K562 (cell line): ENCODE results near the gene ABHD5. TPM values are rescaled to one million over a fixed set of nuclear protein-coding genes. Genes with fewer than 3 reads are reported as not detected.

Source experiments
- BRF1 ChIP-seq: IDR thresholded peaks from 3 replicates; pipeline ENCODE4 v1.6.1; 2011; ENCODE audit warnings: borderline replicate concordance, mild to moderate bottlenecking; ENCODE audit not compliant: insufficient read length; ENCODE audit errors: extremely low read depth
- CEBPZ ChIP-seq: fragments of 150-350 bp; IDR thresholded peaks from 2 replicates; pipeline ENCODE4 v1.6.1; 2014; ENCODE audit warnings: low read depth, mild to moderate bottlenecking, low read length, borderline replicate concordance
- EGR1 ChIP-seq: fragments of 450-650 bp; conservative IDR thresholded peaks from 2 replicates; pipeline ENCODE4 v1.6.1; 2017; ENCODE audit warnings: mild to moderate bottlenecking
- ELF1 ChIP-seq: fragments of 200-800 bp; sonication (Bioruptor generic); IDR thresholded peaks from 2 replicates; pipeline ENCODE4 v1.6.1; 2016; ENCODE audit warnings: missing genetic modification characterization, missing compliant biosample characterization
- ELF4 ChIP-seq: fragments of 450-650 bp; formaldehyde crosslinking; IDR thresholded peaks from 2 replicates; pipeline ENCODE4 v1.4.0; 2022; ENCODE audit warnings: missing genetic modification characterization
- EP300 ChIP-seq: IDR thresholded peaks from 2 replicates; pipeline ENCODE4 v1.6.1; 2012; ENCODE audit warnings: low read length, improper control_type of control experiment
- ESRRB ChIP-seq: fragments of 250-450 bp; sonication (Bioruptor Pico); IDR thresholded peaks from 2 replicates; pipeline ENCODE4 v1.5.0; 2020; ENCODE audit warnings: mild to moderate bottlenecking, moderate library complexity, borderline replicate concordance
- GABPA ChIP-seq: fragments of 200-800 bp; sonication (Bioruptor generic); conservative IDR thresholded peaks from 2 replicates; pipeline ENCODE4 v1.6.1; 2016; ENCODE audit warnings: low read depth, missing genetic modification characterization, missing compliant biosample characterization
- HMGN3 ChIP-seq: IDR thresholded peaks from 2 replicates; pipeline ENCODE4 v1.6.1; 2011; ENCODE audit warnings: borderline replicate concordance, low read depth, mild to moderate bottlenecking, mixed read lengths, low read length; ENCODE audit not compliant: insufficient read length; ENCODE audit errors: extremely low read depth
- PRPF4 ChIP-seq: fragments of 200-400 bp; formaldehyde crosslinking; IDR thresholded peaks from one replicate; pipeline ENCODE4 v1.6.1; 2017; ENCODE audit warnings: low read length, low read depth, mild to moderate bottlenecking; ENCODE audit not compliant: insufficient read depth, poor library complexity, severe bottlenecking
- SRSF7 ChIP-seq: fragments of 200-400 bp; formaldehyde crosslinking; optimal IDR thresholded peaks from 2 replicates; pipeline ENCODE3; 2017; ENCODE audit warnings: mild to moderate bottlenecking, low read depth, low read length
- STAT5A ChIP-seq: IDR thresholded peaks from 2 replicates; pipeline ENCODE4 v1.6.1; 2012; ENCODE audit warnings: low read length, inconsistent platforms, borderline replicate concordance
- TFAP4 ChIP-seq: sonication (generic); formaldehyde crosslinking; IDR thresholded peaks from 2 replicates; pipeline ENCODE4 v1.8.0; 2022; ENCODE audit warnings: missing genetic modification reagents, mild to moderate bottlenecking, moderate library complexity, borderline replicate concordance
- THRAP3 ChIP-seq: fragments of 450-650 bp; IDR thresholded peaks from 2 replicates; pipeline ENCODE4 v1.6.1; 2016; ENCODE audit warnings: mild to moderate bottlenecking, inconsistent platforms, borderline replicate concordance
- ZNF3 ChIP-seq: fragments of 250-450 bp; sonication (Bioruptor Pico); IDR thresholded peaks from 2 replicates; pipeline ENCODE4 v1.5.0; 2021; ENCODE audit warnings: mild to moderate bottlenecking, moderate library complexity
- ZNF79 ChIP-seq: fragments of 250-450 bp; sonication (Bioruptor Pico); IDR thresholded peaks from 2 replicates; pipeline ENCODE4 v1.4.0; 2020; ENCODE audit warnings: low read depth, mild to moderate bottlenecking, moderate library complexity
- polyA plus RNA-seq, 8 experiments: library from polyadenylated mRNA; depleted of rRNA in 4 of 8; stranded (reverse) in 5 of 8; unstranded in 3 of 8; fragments of >200 nt; fragmentation: Nextera tagmentation in 2 of 8; fragmentation: Illumina TruSeq in 1 of 8; extraction: Ambion mirVana in 2 of 8; extraction: Trizol in 1 of 8; gene quantifications; 2 replicates each; pipeline versions ENCODE4 v1.2.1 to v1.2.3, GENCODE V29; 2011 to 2014; ENCODE audit warnings: inconsistent platforms in 1 of 8, missing spikeins in 1 of 8
- total RNA-seq, 7 experiments: library from RNA; depleted of rRNA in 6 of 7; stranded (reverse); fragments of >200 nt in 6 of 7; fragmentation: Illumina TruSeq in 2 of 7; extraction: Trizol in 2 of 7; gene quantifications; 2 replicates each; pipeline versions ENCODE4 v1.2.1 to v1.2.3, GENCODE V29; 2011 to 2021; ENCODE audit warnings: low replicate concordance in 1 of 7
- TF ChIP-seq, protein P1 (sequence below): IDR thresholded peaks from 2 replicates; pipeline ENCODE4 v1.6.1; 2012; ENCODE audit warnings: low read depth, low read length, improper control_type of control experiment, borderline replicate concordance
- TF ChIP-seq, protein P2 (sequence below): sonication (generic); formaldehyde crosslinking; IDR thresholded peaks from 2 replicates; pipeline ENCODE4 v1.8.1; 2023; ENCODE audit warnings: mild to moderate bottlenecking, missing genetic modification reagents

Gene ABHD5
- total and polyA plus RNA-seq, 9 of the 15 experiments (the other 6 are each of a cell fraction or from before 2014, with no cell fraction given) = 27.8 to 61.7 (median 39.9) TPM

- peak; percentile 95 for TF ChIP-seq TFAP4 (CRISPR knock-in tag)
- TF ChIP-seq ZNF3 (CRISPR knock-in tag) = no peak
- TF ChIP-seq BRF1 = no peak
- no peak for TF ChIP-seq PRPF4
- no peak for TF ChIP-seq SRSF7
- TF ChIP-seq, protein P1, sequence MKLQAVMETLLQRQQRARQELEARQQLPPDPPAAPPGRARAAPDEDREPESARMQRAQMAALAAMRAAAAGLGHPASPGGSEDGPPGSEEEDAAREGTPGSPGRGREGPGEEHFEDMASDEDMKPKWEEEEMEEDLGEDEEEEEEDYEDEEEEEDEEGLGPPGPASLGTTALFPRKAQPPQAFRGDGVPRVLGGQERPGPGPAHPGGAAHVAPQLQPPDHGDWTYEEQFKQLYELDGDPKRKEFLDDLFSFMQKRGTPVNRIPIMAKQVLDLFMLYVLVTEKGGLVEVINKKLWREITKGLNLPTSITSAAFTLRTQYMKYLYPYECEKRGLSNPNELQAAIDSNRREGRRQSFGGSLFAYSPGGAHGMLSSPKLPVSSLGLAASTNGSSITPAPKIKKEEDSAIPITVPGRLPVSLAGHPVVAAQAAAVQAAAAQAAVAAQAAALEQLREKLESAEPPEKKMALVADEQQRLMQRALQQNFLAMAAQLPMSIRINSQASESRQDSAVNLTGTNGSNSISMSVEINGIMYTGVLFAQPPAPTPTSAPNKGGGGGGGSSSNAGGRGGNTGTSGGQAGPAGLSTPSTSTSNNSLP = 0 out of 2 replicates have a peak, but pooled peaks have one; percentile 26
- TF ChIP-seq ZNF79 (CRISPR knock-in tag) = no peak
- TF ChIP-seq THRAP3 = no peak
- TF ChIP-seq, protein P2, sequence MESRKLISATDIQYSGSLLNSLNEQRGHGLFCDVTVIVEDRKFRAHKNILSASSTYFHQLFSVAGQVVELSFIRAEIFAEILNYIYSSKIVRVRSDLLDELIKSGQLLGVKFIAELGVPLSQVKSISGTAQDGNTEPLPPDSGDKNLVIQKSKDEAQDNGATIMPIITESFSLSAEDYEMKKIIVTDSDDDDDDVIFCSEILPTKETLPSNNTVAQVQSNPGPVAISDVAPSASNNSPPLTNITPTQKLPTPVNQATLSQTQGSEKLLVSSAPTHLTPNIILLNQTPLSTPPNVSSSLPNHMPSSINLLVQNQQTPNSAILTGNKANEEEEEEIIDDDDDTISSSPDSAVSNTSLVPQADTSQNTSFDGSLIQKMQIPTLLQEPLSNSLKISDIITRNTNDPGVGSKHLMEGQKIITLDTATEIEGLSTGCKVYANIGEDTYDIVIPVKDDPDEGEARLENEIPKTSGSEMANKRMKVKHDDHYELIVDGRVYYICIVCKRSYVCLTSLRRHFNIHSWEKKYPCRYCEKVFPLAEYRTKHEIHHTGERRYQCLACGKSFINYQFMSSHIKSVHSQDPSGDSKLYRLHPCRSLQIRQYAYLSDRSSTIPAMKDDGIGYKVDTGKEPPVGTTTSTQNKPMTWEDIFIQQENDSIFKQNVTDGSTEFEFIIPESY (CRISPR knock-in tag) = 0 out of 2 replicates have a peak, but pooled peaks have one; percentile 59
- TF ChIP-seq GABPA (tag) = peak; percentile 88
- TF ChIP-seq EGR1 = peak; percentile 63
- peak; percentile 91 for TF ChIP-seq ELF1
- TF ChIP-seq ESRRB (CRISPR knock-in tag) = no peak
- peak; percentile 11; the same call in 1 of the 2 replicates for TF ChIP-seq EP300
- TF ChIP-seq ELF4 = 0 out of 2 replicates have a peak, but pooled peaks have one; percentile 2
- no peak for TF ChIP-seq CEBPZ
- TF ChIP-seq STAT5A = no peak
- TF ChIP-seq HMGN3 = peak; percentile 91
These were observed 78.6 kb downstream of the ABHD5 start (continued) for GRCh38 chr3:43769097-43769884.
